Panc1 (cell line): Measurements from ENCODE around the gene PTK7. TPM values are rescaled to one million over a fixed set of nuclear protein-coding genes. Genes with fewer than 3 reads are reported as not detected.
A peak's percentile ranks its signal among the peaks of the same experiment; 100 is the strongest.

Experiments used
- ATAC-seq: fragments of 200-7000 bp; cut with Tn5 transposase; 2 replicates; pipeline ENCODE4 v1.9.1; 2020; ENCODE audit warnings: mild to moderate bottlenecking, moderate library complexity
- BruUV-seq: library from RNA; stranded (reverse); fragments of 400-500 nt; replicated peaks from 2 replicates; lab custom pipeline; 2021; lab: Mats Ljungman, UMichigan
- CTCF ChIA-PET: fragments of 300-600 bp; sonication (Branson Sonifier 250); formaldehyde crosslinking; loops from one replicate; lab custom pipeline; 2022; ENCODE audit warnings: antibody characterized with exemption; lab: Charles Lee
- POLR2A ChIA-PET: fragments of 300-600 bp; sonication (Branson Sonifier 250); formaldehyde crosslinking; loops from one replicate; lab custom pipeline; 2022; ENCODE audit warnings: antibody characterized with exemption; lab: Charles Lee
- DNase-seq: peaks from one replicate; pipeline ENCODE4 v3.0.0-alpha.2; 2010; ENCODE audit warnings: low read depth, low spot score
- H3K27ac ChIP-seq: 2 replicates; pipeline ENCODE4 v1.5.1; 2011; ENCODE audit warnings: mild to moderate bottlenecking, low read length, inconsistent platforms
- H3K27me3 ChIP-seq: fragments of 200-500 bp; sonication (Bioruptor generic); 2 replicates; pipeline ENCODE4 v1.6.0; 2014; ENCODE audit warnings: low read length, inconsistent platforms; ENCODE audit not compliant: control insufficient read depth, insufficient read depth
- H3K36me3 ChIP-seq: fragments of 200-500 bp; sonication (Bioruptor generic); 2 replicates; pipeline ENCODE4 v1.5.1; 2014; ENCODE audit warnings: inconsistent platforms, mild to moderate bottlenecking, low read length, moderate library complexity; ENCODE audit not compliant: control insufficient read depth, insufficient read depth
- H3K4me1 ChIP-seq: 2 replicates; pipeline ENCODE4 v1.5.1; 2011; ENCODE audit warnings: inconsistent platforms, mild to moderate bottlenecking, low read length, moderate library complexity; ENCODE audit not compliant: control insufficient read depth, insufficient read depth
- H3K4me3 ChIP-seq, 2 experiments: 2 replicates each; pipeline ENCODE4 v1.5.1; 2011 to 2012; ENCODE audit warnings: low read depth in 2 of 2, low read length in 2 of 2, mild to moderate bottlenecking in 2 of 2, inconsistent platforms in 1 of 2, moderate library complexity in 1 of 2
- H3K9me3 ChIP-seq: fragments of 200-500 bp; sonication (Bioruptor generic); 2 replicates; pipeline ENCODE4 v1.5.1; 2014; ENCODE audit warnings: low read depth, mild to moderate bottlenecking, inconsistent platforms, low read length, moderate library complexity; ENCODE audit not compliant: control insufficient read depth, insufficient read depth
- POLR2AphosphoS5 ChIP-seq: IDR thresholded peaks from 2 replicates; pipeline ENCODE4 v1.6.1; 2012; ENCODE audit warnings: mild to moderate bottlenecking, low read depth, low read length, moderate library complexity
- SIN3A ChIP-seq: IDR thresholded peaks from 2 replicates; pipeline ENCODE4 v1.6.1; 2012; ENCODE audit warnings: low read depth, mild to moderate bottlenecking, low read length, moderate library complexity, borderline replicate concordance; ENCODE audit not compliant: insufficient read depth
- TCF7L2 ChIP-seq: IDR thresholded peaks from 2 replicates; pipeline ENCODE4 v1.6.1; 2011; ENCODE audit warnings: mild to moderate bottlenecking, low read depth, low read length, inconsistent platforms
- in situ Hi-C: cut with HindIII; loops from 2 replicates; pipeline ENCODE4 v1.10.0; 2016; ENCODE audit warnings: low sequenced_read_pairs, low pct_unique_long_range_greater_than_20kb
- intact Hi-C: fragments of 100-400 bp; cut with micrococcal nuclease; formaldehyde crosslinking; loops from one replicate; pipeline ENCODE4 v1.10.0; 2022; ENCODE audit not compliant: unreplicated experiment
- total RNA-seq: library from RNA; stranded (reverse); gene quantifications from one replicate; pipeline ENCODE4 v1.2.1, GENCODE V29; 2021; ENCODE audit not compliant: unreplicated experiment
- TF ChIP-seq, protein P1 (sequence below): fragments of 450-650 bp; IDR thresholded peaks from 2 replicates; pipeline ENCODE4 v1.5.1; 2017; ENCODE audit warnings: mild to moderate bottlenecking
- TF ChIP-seq, protein P2 (sequence below), 2 experiments: IDR thresholded peaks; 2 replicates each; pipeline ENCODE4 v1.6.1; 2011 to 2012; ENCODE audit warnings: low read depth in 2 of 2, control low read depth in 1 of 2, low read length in 1 of 2, mild to moderate bottlenecking in 1 of 2, moderate library complexity in 1 of 2; ENCODE audit not compliant: insufficient read depth in 1 of 2

Gene PTK7
- total RNA-seq, 1 experiment from 2014 or later: 240 TPM

DNA sequence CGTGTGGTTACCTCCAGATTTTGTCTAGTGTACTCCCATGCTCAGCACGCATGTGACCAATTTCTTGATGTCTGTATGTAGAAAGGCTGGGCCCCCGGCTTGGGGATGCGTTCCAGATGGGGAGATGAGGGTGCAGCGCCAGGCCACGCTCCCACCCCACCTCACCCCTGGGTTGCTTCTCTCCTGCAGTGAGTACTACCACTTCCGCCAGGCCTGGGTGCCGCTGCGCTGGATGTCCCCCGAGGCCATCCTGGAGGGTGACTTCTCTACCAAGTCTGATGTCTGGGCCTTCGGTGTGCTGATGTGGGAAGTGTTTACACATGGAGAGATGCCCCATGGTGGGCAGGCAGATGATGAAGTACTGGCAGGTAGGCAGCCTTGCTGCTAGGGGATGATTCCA lies 83.5 kb downstream of the PTK7 start:
- intact Hi-C loops: no loop called here
- Histone ChIP-seq H3K9me3 (no peaks in the 10 kb centered on the region), H3K4me1 (no peaks in the 10 kb centered on the region), H3K36me3 (no peaks in the 10 kb centered on the region), H3K4me3 (no peak overlapping the region), H3K27ac (no peak overlapping the region), H3K27me3 (no peaks in the 10 kb centered on the region)
- BruUV-seq: no TSS peak
- ATAC-seq (no peak), DNase-seq (no peak)
- TF ChIP-seq, protein P1, sequence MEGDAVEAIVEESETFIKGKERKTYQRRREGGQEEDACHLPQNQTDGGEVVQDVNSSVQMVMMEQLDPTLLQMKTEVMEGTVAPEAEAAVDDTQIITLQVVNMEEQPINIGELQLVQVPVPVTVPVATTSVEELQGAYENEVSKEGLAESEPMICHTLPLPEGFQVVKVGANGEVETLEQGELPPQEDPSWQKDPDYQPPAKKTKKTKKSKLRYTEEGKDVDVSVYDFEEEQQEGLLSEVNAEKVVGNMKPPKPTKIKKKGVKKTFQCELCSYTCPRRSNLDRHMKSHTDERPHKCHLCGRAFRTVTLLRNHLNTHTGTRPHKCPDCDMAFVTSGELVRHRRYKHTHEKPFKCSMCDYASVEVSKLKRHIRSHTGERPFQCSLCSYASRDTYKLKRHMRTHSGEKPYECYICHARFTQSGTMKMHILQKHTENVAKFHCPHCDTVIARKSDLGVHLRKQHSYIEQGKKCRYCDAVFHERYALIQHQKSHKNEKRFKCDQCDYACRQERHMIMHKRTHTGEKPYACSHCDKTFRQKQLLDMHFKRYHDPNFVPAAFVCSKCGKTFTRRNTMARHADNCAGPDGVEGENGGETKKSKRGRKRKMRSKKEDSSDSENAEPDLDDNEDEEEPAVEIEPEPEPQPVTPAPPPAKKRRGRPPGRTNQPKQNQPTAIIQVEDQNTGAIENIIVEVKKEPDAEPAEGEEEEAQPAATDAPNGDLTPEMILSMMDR: no peak
- TF ChIP-seq, protein P2, sequence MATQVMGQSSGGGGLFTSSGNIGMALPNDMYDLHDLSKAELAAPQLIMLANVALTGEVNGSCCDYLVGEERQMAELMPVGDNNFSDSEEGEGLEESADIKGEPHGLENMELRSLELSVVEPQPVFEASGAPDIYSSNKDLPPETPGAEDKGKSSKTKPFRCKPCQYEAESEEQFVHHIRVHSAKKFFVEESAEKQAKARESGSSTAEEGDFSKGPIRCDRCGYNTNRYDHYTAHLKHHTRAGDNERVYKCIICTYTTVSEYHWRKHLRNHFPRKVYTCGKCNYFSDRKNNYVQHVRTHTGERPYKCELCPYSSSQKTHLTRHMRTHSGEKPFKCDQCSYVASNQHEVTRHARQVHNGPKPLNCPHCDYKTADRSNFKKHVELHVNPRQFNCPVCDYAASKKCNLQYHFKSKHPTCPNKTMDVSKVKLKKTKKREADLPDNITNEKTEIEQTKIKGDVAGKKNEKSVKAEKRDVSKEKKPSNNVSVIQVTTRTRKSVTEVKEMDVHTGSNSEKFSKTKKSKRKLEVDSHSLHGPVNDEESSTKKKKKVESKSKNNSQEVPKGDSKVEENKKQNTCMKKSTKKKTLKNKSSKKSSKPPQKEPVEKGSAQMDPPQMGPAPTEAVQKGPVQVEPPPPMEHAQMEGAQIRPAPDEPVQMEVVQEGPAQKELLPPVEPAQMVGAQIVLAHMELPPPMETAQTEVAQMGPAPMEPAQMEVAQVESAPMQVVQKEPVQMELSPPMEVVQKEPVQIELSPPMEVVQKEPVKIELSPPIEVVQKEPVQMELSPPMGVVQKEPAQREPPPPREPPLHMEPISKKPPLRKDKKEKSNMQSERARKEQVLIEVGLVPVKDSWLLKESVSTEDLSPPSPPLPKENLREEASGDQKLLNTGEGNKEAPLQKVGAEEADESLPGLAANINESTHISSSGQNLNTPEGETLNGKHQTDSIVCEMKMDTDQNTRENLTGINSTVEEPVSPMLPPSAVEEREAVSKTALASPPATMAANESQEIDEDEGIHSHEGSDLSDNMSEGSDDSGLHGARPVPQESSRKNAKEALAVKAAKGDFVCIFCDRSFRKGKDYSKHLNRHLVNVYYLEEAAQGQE (IDR thresholded peaks at IDR 0.05; ENCODE audit: insufficient read depth in 1 of 2, low read depth in 2 of 2, low read length in 1 of 2): no peak
- no peak for TF ChIP-seq SIN3A
- TF ChIP-seq POLR2AphosphoS5: no peak
- TF ChIP-seq TCF7L2: no peak
- POLR2A ChIA-PET: no interaction called here
- in situ Hi-C loops: no loop called here
- CTCF ChIA-PET: no interaction called here

DNA sequence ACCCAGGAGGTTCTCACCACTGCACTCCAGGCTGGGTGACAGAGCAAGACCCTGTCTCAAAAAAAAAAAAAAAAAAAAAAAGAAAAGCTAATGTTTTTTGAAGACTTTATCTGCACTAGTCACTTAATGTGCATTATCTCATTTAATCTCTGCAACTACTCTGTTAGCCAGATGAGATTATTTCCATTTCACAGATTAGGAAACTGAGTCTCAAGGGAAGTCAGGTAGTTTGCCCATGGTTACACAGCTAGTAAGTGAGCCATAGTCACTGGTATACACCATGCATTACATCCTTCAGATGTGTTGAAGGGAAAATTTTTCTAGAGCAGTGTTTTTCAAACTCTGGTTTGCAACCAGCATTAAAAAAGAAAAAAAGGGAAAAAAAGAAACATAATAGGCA lies 87.8 kb downstream of the PTK7 start:
- no TSS peak for BruUV-seq
- in situ Hi-C loops: no loop called here
- Histone ChIP-seq H3K27me3 (no peaks in the 10 kb centered on the region), H3K4me3 (no peak overlapping the region), H3K9me3 (no peaks in the 10 kb centered on the region), H3K4me1 (no peaks in the 10 kb centered on the region), H3K36me3 (no peaks in the 10 kb centered on the region), H3K27ac (no peak overlapping the region)
- intact Hi-C loops: no loop called here
- POLR2A ChIA-PET: interaction anchor here (0.5 kb wide), 1 partner anchor 282 kb away, joined by 5 read pairs; no protein-coding TSS in a partner anchor
- CTCF ChIA-PET: interaction anchor here (0.6 to 0.7 kb wide), 2 partner anchors 34 to 232 kb away, joined by 4 to 6 read pairs; no protein-coding TSS in a partner anchor
- TF ChIP-seq, protein P1: no peak
- TF ChIP-seq TCF7L2 (no peak), POLR2AphosphoS5 (0 out of 2 replicates have a peak, but pooled peaks have one; percentile 6)
- DNase-seq: no peak
- no peak for ATAC-seq
